Skeletal muscle tissue (tissue), 4 donors: Measurements from ENCODE around the gene CNTNAP5. TPM values are rescaled to one million over a fixed set of nuclear protein-coding genes. Genes with fewer than 3 reads are reported as not detected.

Source experiments
- H3K27ac ChIP-seq: one replicate; pipeline ENCODE4 v1.7.0; 2013; ENCODE audit warnings: mild to moderate bottlenecking, low read depth, low read length, inconsistent platforms
- H3K27me3 ChIP-seq, 3 donors: one replicate each; pipeline ENCODE4 v1.7.0; 2013; ENCODE audit warnings: low read length in 3 of 3; ENCODE audit not compliant: control insufficient read depth in 3 of 3, insufficient read depth in 3 of 3
- H3K36me3 ChIP-seq, 3 donors: one replicate each; pipeline ENCODE4 v1.7.0; 2013; ENCODE audit warnings: low read length in 3 of 3; ENCODE audit not compliant: control insufficient read depth in 3 of 3, insufficient read depth in 3 of 3
- H3K4me1 ChIP-seq, 3 donors: one replicate each; pipeline ENCODE4 v1.7.0; 2013; ENCODE audit warnings: low read length in 3 of 3, mild to moderate bottlenecking in 3 of 3; ENCODE audit not compliant: control insufficient read depth in 3 of 3, insufficient read depth in 3 of 3
- H3K4me3 ChIP-seq, 3 donors: one replicate each; pipeline ENCODE4 v1.7.0; 2013; ENCODE audit warnings: low read length in 3 of 3
- H3K9ac ChIP-seq, 3 donors: one replicate each; pipeline ENCODE4 v1.7.0; 2013; ENCODE audit warnings: low read length in 3 of 3, mild to moderate bottlenecking in 3 of 3, moderate library complexity in 2 of 3, low read depth in 1 of 3
- H3K9me3 ChIP-seq, 3 donors: one replicate each; pipeline ENCODE4 v1.7.0; 2013; ENCODE audit warnings: low read length in 3 of 3; ENCODE audit not compliant: control insufficient read depth in 3 of 3
- total RNA-seq: library from RNA; depleted of rRNA; stranded (reverse); fragments of >200 nt; gene quantifications from one replicate; pipeline ENCODE4 v1.2.3, GENCODE V29; 2014
- donor health status: Osteomylitis.

CNTNAP5 gene
- total RNA-seq, 1 donor from 2014 or later, result not detected

DNA sequence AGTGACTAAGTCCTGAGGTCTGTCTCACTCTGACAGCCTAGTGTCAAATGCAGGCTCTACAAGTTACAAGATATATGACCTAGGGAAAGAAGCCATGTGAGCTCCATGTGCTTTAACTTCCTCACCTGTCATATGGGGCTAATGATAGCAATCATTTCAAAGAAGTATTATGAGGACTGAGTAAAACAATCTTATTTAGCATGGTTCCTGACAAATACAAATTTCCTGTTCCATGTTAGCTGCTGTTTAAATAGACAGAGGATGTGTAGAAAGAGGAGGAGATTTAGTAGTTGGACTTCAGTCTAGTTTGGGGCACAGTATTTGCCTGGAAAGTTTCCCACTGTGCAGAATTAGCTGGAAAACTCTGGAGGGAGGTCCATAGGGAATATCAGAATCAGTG, 545.8 kb downstream of the CNTNAP5 start:
- no peaks in the 10 kb centered on the region for H3K4me1 ChIP-seq

DNA sequence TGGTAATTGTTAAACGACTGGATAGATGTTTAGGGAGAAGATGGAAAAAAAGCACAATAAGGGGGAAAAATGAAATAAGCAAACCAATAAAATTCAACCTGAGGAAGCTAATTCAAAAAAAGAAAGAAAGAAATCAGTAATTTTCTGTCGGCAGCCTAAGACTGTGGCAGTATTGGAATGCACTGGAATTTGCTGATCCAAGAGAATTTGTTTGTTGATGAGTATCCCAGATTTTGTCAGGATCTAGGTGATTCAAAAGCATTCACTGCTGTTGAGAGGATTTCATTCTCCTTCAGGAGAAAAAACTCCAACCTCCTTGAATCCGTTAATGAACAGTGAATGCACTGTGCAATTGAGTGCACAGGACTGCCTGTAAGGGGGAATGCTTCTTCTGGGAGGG, 546.7 kb downstream of the CNTNAP5 start:
- Histone ChIP-seq H3K4me3 (no peak overlapping the region), H3K27me3 (no peaks in the 10 kb centered on the region), H3K36me3 (no peaks in the 10 kb centered on the region), H3K4me1 (no peaks in the 10 kb centered on the region), H3K9me3 (no peaks in the 10 kb centered on the region), H3K27ac (no peak overlapping the region), H3K9ac (no peak overlapping the region)

More for the DNA sequence above, 545.8 kb downstream of the CNTNAP5 start:
- Histone ChIP-seq H3K27me3 (no peaks in the 10 kb centered on the region), H3K9ac (no peak overlapping the region), H3K9me3 (no peaks in the 10 kb centered on the region), H3K27ac (no peak overlapping the region), H3K4me3 (no peak overlapping the region), H3K36me3 (no peaks in the 10 kb centered on the region)

DNA sequence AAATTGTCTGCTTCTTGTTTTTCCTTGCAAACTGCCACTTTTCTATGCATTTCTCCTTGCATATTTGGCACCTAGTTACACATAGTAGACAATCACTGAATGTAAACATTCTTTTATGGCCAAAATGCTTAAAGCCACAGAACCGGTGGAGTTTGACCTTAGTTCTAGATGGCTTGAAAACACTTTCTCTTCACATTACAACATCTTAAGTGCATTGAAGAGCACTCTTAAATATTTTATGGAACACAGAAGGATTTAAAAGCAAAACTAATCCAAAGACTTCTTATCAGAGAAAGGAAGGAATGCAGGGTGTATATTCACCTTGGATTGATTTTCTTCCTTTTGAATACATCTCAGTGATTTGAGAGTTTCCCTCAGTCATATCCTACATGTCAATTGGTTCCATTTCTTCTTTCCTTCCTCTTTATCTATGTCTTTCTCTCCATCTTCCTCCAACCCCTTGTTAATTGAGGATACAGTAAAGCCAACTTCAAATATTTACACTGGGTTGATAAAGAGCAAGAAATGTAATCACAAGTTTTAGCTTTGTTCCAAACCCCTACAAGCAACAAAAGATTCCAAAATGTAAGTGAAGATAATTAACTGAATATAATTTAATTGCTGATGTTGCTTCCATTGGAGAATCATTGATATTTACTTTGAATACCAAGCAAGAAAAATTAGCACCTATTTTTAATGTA, 548.0 kb downstream of the CNTNAP5 start:
- H3K4me3 ChIP-seq, result no peak overlapping the region
- H3K27ac ChIP-seq, result no peak overlapping the region
- H3K36me3 ChIP-seq, result no peaks in the 10 kb centered on the region
- H3K27me3 ChIP-seq, result no peaks in the 10 kb centered on the region
- no peaks in the 10 kb centered on the region for H3K4me1 ChIP-seq
- H3K9me3 ChIP-seq, result no peaks in the 10 kb centered on the region
- H3K9ac ChIP-seq, result no peak overlapping the region

DNA sequence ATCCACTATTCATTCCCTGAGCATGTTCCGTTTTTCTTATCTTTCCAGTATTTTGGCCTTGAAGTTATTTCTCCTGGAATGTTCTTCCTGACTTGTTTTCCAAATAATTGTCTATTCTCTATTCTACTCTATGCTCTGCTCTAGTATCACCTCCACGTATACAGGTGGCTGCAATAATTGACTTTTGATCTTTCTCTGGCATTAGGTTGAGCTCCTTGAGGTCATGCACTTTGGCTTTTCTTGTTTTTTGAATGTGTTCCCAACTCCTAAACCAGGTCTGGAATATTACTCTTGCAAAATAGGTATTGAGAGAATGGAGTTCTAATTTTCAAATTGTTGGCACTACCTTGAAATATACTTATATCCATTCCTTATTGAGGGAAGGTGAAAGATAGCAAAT, 550.4 kb downstream of the CNTNAP5 start:
- H3K9ac ChIP-seq, result no peak overlapping the region
- H3K36me3 ChIP-seq, result no peaks in the 10 kb centered on the region
- H3K4me3 ChIP-seq, result no peak overlapping the region
- H3K27me3 ChIP-seq, result no peaks in the 10 kb centered on the region
- H3K4me1 ChIP-seq, result no peaks in the 10 kb centered on the region
- no peaks in the 10 kb centered on the region for H3K9me3 ChIP-seq
- no peak overlapping the region for H3K27ac ChIP-seq

DNA sequence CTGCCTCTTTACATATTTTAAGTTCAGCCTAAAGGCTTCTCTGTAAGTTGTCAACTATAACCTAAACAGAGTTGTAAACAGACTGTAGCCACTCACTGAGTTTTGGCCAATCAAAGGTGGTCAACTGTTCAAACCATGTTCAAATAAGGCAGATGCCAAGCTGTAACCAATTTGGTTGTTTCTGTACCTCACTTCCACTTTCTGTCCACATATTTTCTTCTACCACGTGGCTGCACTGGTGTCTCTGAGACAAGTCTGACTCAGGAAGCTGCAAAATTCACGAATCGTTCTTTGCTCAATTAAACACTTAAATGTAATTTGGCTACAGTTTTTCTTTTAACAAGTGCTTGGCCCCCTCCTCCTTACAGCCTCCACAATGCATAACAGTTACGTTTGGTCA, 555.2 kb downstream of the CNTNAP5 start:
- H3K27me3 ChIP-seq, result no peaks in the 10 kb centered on the region
- no peaks in the 10 kb centered on the region for H3K36me3 ChIP-seq
- no peak overlapping the region for H3K27ac ChIP-seq
- H3K4me1 ChIP-seq, result no peaks in the 10 kb centered on the region
- H3K4me3 ChIP-seq, result no peak overlapping the region
- H3K9me3 ChIP-seq, result no peaks in the 10 kb centered on the region
- no peak overlapping the region for H3K9ac ChIP-seq

DNA sequence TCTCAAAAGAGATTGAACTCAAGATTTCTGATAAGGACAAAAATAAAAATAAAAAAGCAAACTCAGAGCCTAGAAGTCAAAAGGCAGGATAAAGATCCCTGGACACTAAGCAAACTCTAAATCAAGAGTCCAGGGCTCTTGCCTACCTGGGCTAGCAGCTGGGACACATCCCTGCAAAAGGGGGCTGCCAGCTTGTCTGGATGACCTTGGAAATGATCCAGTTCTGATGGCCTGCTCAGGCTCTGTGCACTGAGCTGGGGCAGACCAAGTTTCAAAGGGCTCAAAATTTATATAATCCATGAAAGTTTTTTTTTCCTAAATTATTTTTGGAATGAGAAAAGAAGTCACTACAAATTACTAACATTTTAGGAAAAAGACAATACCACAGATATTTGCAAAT, 557.3 kb downstream of the CNTNAP5 start:
- H3K4me3 ChIP-seq, result no peak overlapping the region
- H3K27ac ChIP-seq, result no peak overlapping the region
- H3K9ac ChIP-seq, result no peak overlapping the region
- no peaks in the 10 kb centered on the region for H3K27me3 ChIP-seq
- H3K36me3 ChIP-seq, result no peaks in the 10 kb centered on the region
- H3K9me3 ChIP-seq, result no peaks in the 10 kb centered on the region
- H3K4me1 ChIP-seq, result no peaks in the 10 kb centered on the region

DNA sequence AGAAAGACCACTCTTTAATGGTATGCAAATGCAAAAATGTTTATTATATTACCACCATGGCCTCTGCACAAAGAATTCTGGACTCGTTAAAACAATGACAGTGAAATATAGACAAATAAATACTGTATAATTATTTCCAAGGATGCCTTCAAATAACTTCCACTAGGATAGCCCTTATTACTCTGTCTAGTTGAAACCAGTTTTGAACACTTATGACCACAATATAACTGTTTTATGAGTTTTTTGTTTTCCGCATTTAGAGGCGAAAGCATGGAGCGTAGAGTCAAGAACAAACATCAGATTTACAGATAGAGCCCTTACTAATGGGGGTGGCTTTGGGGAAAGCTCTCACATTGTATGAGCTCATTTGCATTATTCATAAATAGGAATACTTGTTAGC, 559.5 kb downstream of the CNTNAP5 start:
- H3K27ac ChIP-seq, result no peak overlapping the region
- H3K4me3 ChIP-seq, result no peak overlapping the region

DNA sequence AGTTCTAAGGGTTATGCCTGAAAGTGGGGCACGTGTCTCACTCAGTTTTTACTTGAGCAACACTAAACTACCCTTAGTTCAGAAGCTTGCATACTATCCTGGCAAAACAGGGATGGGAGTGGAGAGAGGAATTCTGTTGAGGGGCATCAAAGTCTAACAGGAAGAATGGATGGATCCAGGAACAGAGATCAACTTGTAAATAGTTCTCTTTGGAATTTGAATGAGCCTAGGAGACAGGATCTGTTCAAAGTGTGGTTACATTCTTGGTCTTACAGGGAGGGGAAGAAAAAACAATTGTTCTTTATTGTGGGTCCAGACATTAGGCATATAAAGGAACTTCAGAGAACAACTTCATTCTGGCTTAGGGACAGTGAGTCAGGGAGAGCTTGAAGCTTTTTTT, 560.2 kb downstream of the CNTNAP5 start:
- Histone ChIP-seq H3K27ac (no peak overlapping the region), H3K4me1 (no peaks in the 10 kb centered on the region), H3K4me3 (no peak overlapping the region), H3K9me3 (no peaks in the 10 kb centered on the region), H3K27me3 (no peaks in the 10 kb centered on the region), H3K9ac (no peak overlapping the region), H3K36me3 (no peaks in the 10 kb centered on the region)

More for the DNA sequence above, 559.5 kb downstream of the CNTNAP5 start:
- Histone ChIP-seq H3K27me3 (no peaks in the 10 kb centered on the region), H3K36me3 (no peaks in the 10 kb centered on the region), H3K9me3 (no peaks in the 10 kb centered on the region), H3K9ac (no peak overlapping the region), H3K4me1 (no peaks in the 10 kb centered on the region)

DNA sequence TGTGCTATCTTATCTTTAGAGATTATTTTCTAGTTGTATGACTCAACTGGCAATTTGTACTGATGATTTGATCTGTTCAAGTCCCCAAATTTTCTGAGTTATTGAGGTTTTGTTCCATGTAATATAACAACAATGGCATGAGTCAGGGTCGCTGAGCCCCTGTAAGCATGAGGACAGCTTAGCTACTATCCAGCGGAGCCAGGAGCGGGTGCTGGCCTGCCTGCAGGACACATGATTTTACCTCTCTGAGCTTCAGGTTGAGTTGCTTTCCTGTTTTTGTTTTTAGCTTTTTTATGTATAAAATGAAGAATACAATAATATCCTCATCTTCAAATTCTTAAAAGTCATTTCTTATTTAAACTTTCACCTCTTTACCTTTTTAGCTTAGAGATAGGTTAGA, 561.1 kb downstream of the CNTNAP5 start:
- H3K27me3 ChIP-seq, result no peaks in the 10 kb centered on the region
- no peak overlapping the region for H3K27ac ChIP-seq
- H3K4me3 ChIP-seq, result no peak overlapping the region
- no peaks in the 10 kb centered on the region for H3K4me1 ChIP-seq
- no peaks in the 10 kb centered on the region for H3K9me3 ChIP-seq
- H3K9ac ChIP-seq, result no peak overlapping the region
- no peaks in the 10 kb centered on the region for H3K36me3 ChIP-seq

DNA sequence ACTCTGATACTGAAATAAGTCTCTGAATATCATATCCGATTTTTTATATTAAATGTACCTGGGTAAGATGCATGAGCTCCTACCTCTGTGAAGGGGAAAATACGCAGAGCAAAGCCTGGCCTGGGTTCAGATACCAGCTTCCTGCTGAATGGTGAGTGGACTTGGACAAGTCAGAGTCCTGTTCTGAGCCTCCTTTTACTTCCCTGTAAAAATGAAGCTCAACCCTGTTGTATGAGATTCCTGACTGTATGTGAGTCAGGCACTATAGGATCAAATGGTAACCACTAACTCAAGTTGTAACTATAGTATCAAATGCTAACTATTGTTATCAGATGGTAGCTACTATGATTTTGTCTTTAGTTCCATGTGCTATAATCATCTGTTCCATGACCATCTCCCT, 561.7 kb downstream of the CNTNAP5 start:
- Histone ChIP-seq H3K4me1 (no peaks in the 10 kb centered on the region), H3K27me3 (no peaks in the 10 kb centered on the region), H3K36me3 (no peaks in the 10 kb centered on the region), H3K9ac (no peak overlapping the region), H3K4me3 (no peak overlapping the region), H3K9me3 (no peaks in the 10 kb centered on the region), H3K27ac (no peak overlapping the region)
